Measurements from ENCODE around the gene AKAP7. TPM values are rescaled to one million over a fixed set of nuclear protein-coding genes. Genes with fewer than 3 reads are reported as not detected.

AKAP7 gene
- total RNA-seq, 1 donor from 2014 or later: 4.6 TPM

- no peak overlapping the region for H3K27ac ChIP-seq (ENCODE audit: low read depth, low read length)
- FAIRE-seq: no peak
These were observed 25.0 kb downstream of the AKAP7 start for GRCh38 chr6:131160254-131160758.

GRCh38 chr6:131161987-131162386 is 26.7 kb downstream of the AKAP7 start:
- Mint-ChIP-seq H3K36me3 (ENCODE audit: low read depth, unreplicated experiment) (peaks cover 4% of the 10 kb centered on the region), H3K27me3 (ENCODE audit: low read depth, unreplicated experiment) (peaks cover 1% of the 10 kb centered on the region), H3K4me1 (ENCODE audit: low read depth, unreplicated experiment) (peaks cover 18% of the 10 kb centered on the region), H3K9me3 (ENCODE audit: unreplicated experiment) (no peaks in the 10 kb centered on the region), H3K4me3 (ENCODE audit: unreplicated experiment) (no peak overlapping the region), H3K27ac (ENCODE audit: unreplicated experiment) (no peak overlapping the region)
- no peaks in the 10 kb centered on the region for H3K36me3 ChIP-seq (ENCODE audit: insufficient read depth, low read length)
- H3K4me2 ChIP-seq (ENCODE audit: low read length): no peak overlapping the region
- H2AFZ ChIP-seq (ENCODE audit: low read depth, low read length): no peak overlapping the region
- no peaks in the 10 kb centered on the region for H4K20me1 ChIP-seq (ENCODE audit: insufficient read depth, low read length)
- DNase-seq (ENCODE audit: low read depth): no peak
- H3K9me3 ChIP-seq (ENCODE audit: insufficient read depth, low read depth, low read length): no peaks in the 10 kb centered on the region
- H3K4me1 ChIP-seq (ENCODE audit: insufficient read depth, low read length): peaks cover 5% of the 10 kb centered on the region
- TF ChIP-seq EZH2 (IDR thresholded peaks at IDR 0.05; ENCODE audit: insufficient read depth, low read length) (no peak), CTCF (IDR thresholded peaks at IDR 0.05; ENCODE audit: insufficient read depth, low read depth, low read length) (no peak)
- no peak for FAIRE-seq
- H3K27me3 ChIP-seq (ENCODE audit: insufficient read depth, low read length): no peaks in the 10 kb centered on the region
- H3K27ac ChIP-seq (ENCODE audit: low read depth, low read length): no peak overlapping the region
- no peak overlapping the region for H3K4me3 ChIP-seq (ENCODE audit: insufficient read depth, low read depth, low read length)
- H3K9ac ChIP-seq (ENCODE audit: low read length): no peak overlapping the region
- no peaks in the 10 kb centered on the region for H3K79me2 ChIP-seq (ENCODE audit: insufficient read depth, low read length)

More at GRCh38 chr6:131160254-131160758, 25.0 kb downstream of the AKAP7 start:
- Histone ChIP-seq H3K9ac (ENCODE audit: low read length) (no peak overlapping the region), H3K9me3 (ENCODE audit: insufficient read depth, low read depth, low read length) (no peaks in the 10 kb centered on the region), H3K4me3 (ENCODE audit: insufficient read depth, low read depth, low read length) (no peak overlapping the region), H3K79me2 (ENCODE audit: insufficient read depth, low read length) (no peaks in the 10 kb centered on the region), H3K4me1 (ENCODE audit: insufficient read depth, low read length) (peaks cover 5% of the 10 kb centered on the region), H2AFZ (ENCODE audit: low read depth, low read length) (no peak overlapping the region), H3K36me3 (ENCODE audit: insufficient read depth, low read length) (no peaks in the 10 kb centered on the region), H4K20me1 (ENCODE audit: insufficient read depth, low read length) (no peaks in the 10 kb centered on the region), H3K27me3 (ENCODE audit: insufficient read depth, low read length) (no peaks in the 10 kb centered on the region), H3K4me2 (ENCODE audit: low read length) (no peak overlapping the region)
- Mint-ChIP-seq H3K27me3 (ENCODE audit: low read depth, unreplicated experiment) (peaks cover 1% of the 10 kb centered on the region), H3K4me3 (ENCODE audit: unreplicated experiment) (no peak overlapping the region), H3K27ac (ENCODE audit: unreplicated experiment) (no peak overlapping the region), H3K4me1 (ENCODE audit: low read depth, unreplicated experiment) (peaks cover 18% of the 10 kb centered on the region), H3K9me3 (ENCODE audit: unreplicated experiment) (no peaks in the 10 kb centered on the region), H3K36me3 (ENCODE audit: low read depth, unreplicated experiment) (peaks cover 1% of the 10 kb centered on the region)
- TF ChIP-seq CTCF (IDR thresholded peaks at IDR 0.05; ENCODE audit: insufficient read depth, low read depth, low read length): no peak
- TF ChIP-seq EZH2 (IDR thresholded peaks at IDR 0.05; ENCODE audit: insufficient read depth, low read length): no peak
- DNase-seq (ENCODE audit: low read depth): no peak

- peaks cover 1% of the 10 kb centered on the region for H3K27me3 Mint-ChIP-seq (ENCODE audit: low read depth, unreplicated experiment)
- no peak overlapping the region for H2AFZ ChIP-seq (ENCODE audit: low read depth, low read length)
- H3K36me3 ChIP-seq (ENCODE audit: insufficient read depth, low read length): no peaks in the 10 kb centered on the region
- H4K20me1 ChIP-seq (ENCODE audit: insufficient read depth, low read length): no peaks in the 10 kb centered on the region
- H3K36me3 Mint-ChIP-seq (ENCODE audit: low read depth, unreplicated experiment): peaks cover 4% of the 10 kb centered on the region
- peaks cover 5% of the 10 kb centered on the region for H3K4me1 ChIP-seq (ENCODE audit: insufficient read depth, low read length)
- H3K9ac ChIP-seq (ENCODE audit: low read length): no peak overlapping the region
- no peaks in the 10 kb centered on the region for H3K9me3 ChIP-seq (ENCODE audit: insufficient read depth, low read depth, low read length)
- FAIRE-seq (no peak), DNase-seq (ENCODE audit: low read depth) (peak; percentile 56)
- TF ChIP-seq EZH2 (IDR thresholded peaks at IDR 0.05; ENCODE audit: insufficient read depth, low read length) (no peak), CTCF (IDR thresholded peaks at IDR 0.05; ENCODE audit: insufficient read depth, low read depth, low read length) (no peak)
- H3K4me3 Mint-ChIP-seq (ENCODE audit: unreplicated experiment): no peak overlapping the region
- no peak overlapping the region for H3K27ac Mint-ChIP-seq (ENCODE audit: unreplicated experiment)
- H3K27me3 ChIP-seq (ENCODE audit: insufficient read depth, low read length): no peaks in the 10 kb centered on the region
- no peaks in the 10 kb centered on the region for H3K79me2 ChIP-seq (ENCODE audit: insufficient read depth, low read length)
- no peak overlapping the region for H3K4me3 ChIP-seq (ENCODE audit: insufficient read depth, low read depth, low read length)
- H3K4me1 Mint-ChIP-seq (ENCODE audit: low read depth, unreplicated experiment): peaks cover 18% of the 10 kb centered on the region
- H3K4me2 ChIP-seq (ENCODE audit: low read length): peak overlapping the region; percentile 3
- no peak overlapping the region for H3K27ac ChIP-seq (ENCODE audit: low read depth, low read length)
- no peaks in the 10 kb centered on the region for H3K9me3 Mint-ChIP-seq (ENCODE audit: unreplicated experiment)
These were observed 28.6 kb downstream of the AKAP7 start for GRCh38 chr6:131163886-131164285.
